ENCODE data around the gene MZB1.

DNA sequence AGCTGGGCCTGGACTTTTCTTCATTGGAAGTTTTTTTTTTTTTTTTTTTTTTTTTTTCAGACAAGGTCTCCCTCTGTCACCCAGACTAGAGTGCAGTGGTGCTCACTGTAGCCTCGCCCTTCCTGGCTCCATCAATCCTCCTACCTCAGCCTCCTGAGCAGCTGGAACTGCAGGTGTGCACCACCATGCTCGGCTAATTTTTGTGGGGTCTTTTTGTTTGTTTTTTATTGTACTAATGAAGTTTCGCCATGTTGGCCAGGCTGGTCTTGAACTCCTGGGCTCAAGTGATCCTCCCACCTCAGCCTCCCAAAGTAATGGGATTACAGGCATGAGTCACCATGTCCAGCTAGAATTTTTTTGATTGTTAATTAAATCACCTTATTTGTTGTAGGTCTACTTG lies 46.0 kb upstream of the MZB1 start:
- TF ChIP-seq YY1 (IDR thresholded peaks at IDR 0.05; ENCODE audit: insufficient read depth, insufficient read length), result no peak
- TF ChIP-seq ZNF274 (IDR thresholded peaks at IDR 0.05; ENCODE audit: low read depth, low read length), result no peak

Data from NT2/D1 (cell line).